ENCODE results near the gene FADS1.

FADS1 gene

GRCh38 chr11:61814958-61815789 lies 1.6 kb downstream of the FADS1 start:
- Histone ChIP-seq H3K79me2 (ENCODE audit: control insufficient read depth, low read length) (peaks cover 46% of the 10 kb centered on the region), H3K4me1 (ENCODE audit: control insufficient read depth, low read length) (peaks cover 25% of the 10 kb centered on the region)

GRCh38 chr11:61814247-61814957 lies 2.4 kb downstream of the FADS1 start:
- H3K27ac ChIP-seq (ENCODE audit: low read depth, low read length), result peak overlapping the region; percentile 87

More at GRCh38 chr11:61814958-61815789, 1.6 kb downstream of the FADS1 start:
- Histone ChIP-seq H3K4me3 (ENCODE audit: low read length) (peak overlapping the region; percentile 92), H3K9me3 (ENCODE audit: control insufficient read depth, insufficient read depth, low read length) (no peaks in the 10 kb centered on the region), H3K9me2 (replicated peaks; ENCODE audit: control insufficient read depth, low read length) (no peaks in the 10 kb centered on the region), H3K4me2 (ENCODE audit: low read length) (peak overlapping the region; percentile 92), H3K27ac (ENCODE audit: low read depth, low read length) (peak overlapping the region; percentile 87), H3F3A (ENCODE audit: control insufficient read depth, insufficient read depth) (peaks cover 16% of the 10 kb centered on the region), H4K20me1 (ENCODE audit: control insufficient read depth, insufficient read depth, low read depth, low read length) (no peaks in the 10 kb centered on the region), H3K36me3 (ENCODE audit: control insufficient read depth, low read length) (peaks cover 59% of the 10 kb centered on the region), H3K27me3 (ENCODE audit: control insufficient read depth, low read length) (no peaks in the 10 kb centered on the region)
- no peak for TF ChIP-seq CTCF (IDR thresholded peaks at IDR 0.05; ENCODE audit: low read depth, low read length, poor library complexity, severe bottlenecking)
- no peak for TF ChIP-seq EZH2phosphoT487 (IDR thresholded peaks at IDR 0.05; ENCODE audit: borderline replicate concordance, low read length)

GRCh38 chr11:61812736-61813411 lies 3.9 kb downstream of the FADS1 start:
- H3K27me3 ChIP-seq (ENCODE audit: control insufficient read depth, low read length), result no peaks in the 10 kb centered on the region
- H3F3A ChIP-seq (ENCODE audit: control insufficient read depth, insufficient read depth), result peaks cover 9% of the 10 kb centered on the region
- peaks cover 19% of the 10 kb centered on the region for H3K4me1 ChIP-seq (ENCODE audit: control insufficient read depth, low read length)
- no peak for TF ChIP-seq EZH2phosphoT487 (IDR thresholded peaks at IDR 0.05; ENCODE audit: borderline replicate concordance, low read length)
- TF ChIP-seq CTCF (IDR thresholded peaks at IDR 0.05; ENCODE audit: low read depth, low read length, poor library complexity, severe bottlenecking), result no peak
- H3K9me2 ChIP-seq (replicated peaks; ENCODE audit: control insufficient read depth, low read length), result no peaks in the 10 kb centered on the region
- H3K36me3 ChIP-seq (ENCODE audit: control insufficient read depth, low read length), result peaks cover 82% of the 10 kb centered on the region
- no peak overlapping the region for H3K4me3 ChIP-seq (ENCODE audit: low read length)
- H4K20me1 ChIP-seq (ENCODE audit: control insufficient read depth, insufficient read depth, low read depth, low read length), result no peaks in the 10 kb centered on the region; the same call in 1 of the 2 replicates
- H3K27ac ChIP-seq (ENCODE audit: low read depth, low read length), result no peak overlapping the region
- H3K79me2 ChIP-seq (ENCODE audit: control insufficient read depth, low read length), result peaks cover 46% of the 10 kb centered on the region
- no peaks in the 10 kb centered on the region for H3K9me3 ChIP-seq (ENCODE audit: control insufficient read depth, insufficient read depth, low read length)
- H3K4me2 ChIP-seq (ENCODE audit: low read length), result no peak overlapping the region

More at GRCh38 chr11:61814247-61814957, 2.4 kb downstream of the FADS1 start:
- peak overlapping the region; percentile 92 for H3K4me3 ChIP-seq (ENCODE audit: low read length)
- H3K79me2 ChIP-seq (ENCODE audit: control insufficient read depth, low read length), result peaks cover 46% of the 10 kb centered on the region
- no peaks in the 10 kb centered on the region for H3K9me2 ChIP-seq (replicated peaks; ENCODE audit: control insufficient read depth, low read length)
- peaks cover 25% of the 10 kb centered on the region for H3K4me1 ChIP-seq (ENCODE audit: control insufficient read depth, low read length)
- peaks cover 16% of the 10 kb centered on the region for H3F3A ChIP-seq (ENCODE audit: control insufficient read depth, insufficient read depth)
- H3K4me2 ChIP-seq (ENCODE audit: low read length), result peak overlapping the region; percentile 92
- TF ChIP-seq CTCF (IDR thresholded peaks at IDR 0.05; ENCODE audit: low read depth, low read length, poor library complexity, severe bottlenecking) (no peak), EZH2phosphoT487 (IDR thresholded peaks at IDR 0.05; ENCODE audit: borderline replicate concordance, low read length) (no peak)
- no peaks in the 10 kb centered on the region for H3K9me3 ChIP-seq (ENCODE audit: control insufficient read depth, insufficient read depth, low read length)
- peaks cover 67% of the 10 kb centered on the region for H3K36me3 ChIP-seq (ENCODE audit: control insufficient read depth, low read length)
- H4K20me1 ChIP-seq (ENCODE audit: control insufficient read depth, insufficient read depth, low read depth, low read length), result no peaks in the 10 kb centered on the region; the same call in 1 of the 2 replicates
- no peaks in the 10 kb centered on the region for H3K27me3 ChIP-seq (ENCODE audit: control insufficient read depth, low read length)
